Kidney epithelial cell (primary cell): ENCODE results near the gene TOPORS. TPM values are rescaled to one million over a fixed set of nuclear protein-coding genes. Genes with fewer than 3 reads are reported as not detected.

Experiments
- DNase-seq: peaks from one replicate; pipeline ENCODE4 v3.0.0-alpha.2; 2010; ENCODE audit warnings: low read depth
- H3K27me3 ChIP-seq: 2 replicates; pipeline ENCODE4 v1.6.0; 2011; ENCODE audit warnings: low read length; ENCODE audit not compliant: control insufficient read depth, insufficient read depth
- H3K36me3 ChIP-seq: 2 replicates; pipeline ENCODE4 v1.5.1; 2011; ENCODE audit warnings: low read length; ENCODE audit not compliant: control insufficient read depth, insufficient read depth
- H3K4me3 ChIP-seq: 2 replicates; pipeline ENCODE4 v1.5.1; 2011; ENCODE audit warnings: low read depth, mild to moderate bottlenecking, control low read depth, low read length
- CTCF ChIP-seq: IDR thresholded peaks from 2 replicates; pipeline ENCODE4 v1.5.1; 2011; ENCODE audit warnings: mild to moderate bottlenecking, moderate library complexity, low read length, control low read depth, inconsistent platforms; ENCODE audit not compliant: insufficient read depth, poor library complexity, severe bottlenecking
- total RNA-seq: library from RNA; depleted of rRNA; stranded (reverse); fragments of >200 nt; gene quantifications from 2 replicates; pipeline ENCODE4 v1.2.3, GENCODE V29; 2015

The TOPORS gene
- total RNA-seq, 1 donor from 2014 or later: 15.4 TPM

- no peaks in the 10 kb centered on the region for H3K27me3 ChIP-seq
- DNase-seq: no peak
- peak; percentile 93 for TF ChIP-seq CTCF
- H3K4me3 ChIP-seq: no peak overlapping the region
- H3K36me3 ChIP-seq: no peaks in the 10 kb centered on the region
These were observed 27.4 kb upstream of the TOPORS start for GRCh38 chr9:32579706-32580331.

GRCh38 chr9:32578976-32579375 lies 26.6 kb upstream of the TOPORS start:
- H3K4me3 ChIP-seq: no peak overlapping the region
- no peaks in the 10 kb centered on the region for H3K27me3 ChIP-seq
- no peaks in the 10 kb centered on the region for H3K36me3 ChIP-seq
- no peak for TF ChIP-seq CTCF
- DNase-seq: no peak

- Histone ChIP-seq H3K36me3 (no peaks in the 10 kb centered on the region), H3K27me3 (no peaks in the 10 kb centered on the region), H3K4me3 (no peak overlapping the region)
- DNase-seq: no peak
- TF ChIP-seq CTCF: no peak
These were observed 24.9 kb upstream of the TOPORS start for GRCh38 chr9:32577316-32577715.

- no peak for TF ChIP-seq CTCF
- no peak for DNase-seq
- no peaks in the 10 kb centered on the region for H3K36me3 ChIP-seq
- no peak overlapping the region for H3K4me3 ChIP-seq
- no peaks in the 10 kb centered on the region for H3K27me3 ChIP-seq
These were observed 22.5 kb upstream of the TOPORS start for GRCh38 chr9:32574858-32575257.

GRCh38 chr9:32573821-32574220 lies 21.4 kb upstream of the TOPORS start:
- Histone ChIP-seq H3K36me3 (no peaks in the 10 kb centered on the region), H3K4me3 (no peak overlapping the region), H3K27me3 (no peaks in the 10 kb centered on the region)
- no peak for DNase-seq
- no peak for TF ChIP-seq CTCF

- TF ChIP-seq CTCF: no peak
- no peaks in the 10 kb centered on the region for H3K36me3 ChIP-seq
- DNase-seq: peak; percentile 84
These were observed 20.6 kb upstream of the TOPORS start, which contains the start of gene NDUFB6 for GRCh38 chr9:32572900-32573523. Gene NDUFB6, minus strand, starts transcription at chr9:32573159. Its CDS starts 99 bp downstream, at chr9:32573060.

More at GRCh38 chr9:32572900-32573523, 20.6 kb upstream of the TOPORS start, which contains the start of gene NDUFB6:
- peak within 1 kb of the TSS; percentile 73 for H3K4me3 ChIP-seq
- no peaks in the 10 kb centered on the region for H3K27me3 ChIP-seq
